SK-N-SH treated with all-trans-retinoic acid at 6 μM for 48 hours (cell line): ENCODE data around the gene RELT.
A peak's percentile ranks its signal among the peaks of the same experiment; 100 is the strongest.

ENCODE experiments used
- ATAC-seq: fragments of 200-7000 bp; cut with Tn5 transposase; 3 replicates; pipeline ENCODE4 v1.9.1; 2020; ENCODE audit warnings: mild to moderate bottlenecking, moderate library complexity
- ARNTL ChIP-seq: fragments of 450-650 bp; formaldehyde crosslinking; IDR thresholded peaks from 2 replicates; pipeline ENCODE4 v1.5.0; 2020; ENCODE audit warnings: low read depth, mild to moderate bottlenecking, moderate library complexity, borderline replicate concordance
- CREB5 ChIP-seq: fragments of 250-450 bp; sonication (Bioruptor Pico); IDR thresholded peaks from 2 replicates; pipeline ENCODE4 v1.5.1; 2020; ENCODE audit warnings: low read depth, mild to moderate bottlenecking, moderate library complexity
- CSDC2 ChIP-seq: fragments of 250-450 bp; sonication (Bioruptor Pico); IDR thresholded peaks from 2 replicates; pipeline ENCODE4 v1.5.0; 2020; ENCODE audit warnings: mild to moderate bottlenecking, moderate library complexity
- CSRNP3 ChIP-seq: fragments of 250-450 bp; sonication (Bioruptor Pico); IDR thresholded peaks from 2 replicates; pipeline ENCODE4 v1.5.1; 2021; ENCODE audit warnings: mild to moderate bottlenecking, moderate library complexity
- ESRRG ChIP-seq: fragments of 250-450 bp; sonication (Bioruptor Pico); IDR thresholded peaks from 2 replicates; pipeline ENCODE4 v1.6.1; 2021; ENCODE audit warnings: mild to moderate bottlenecking
- GLIS3 ChIP-seq: fragments of 250-450 bp; sonication (Bioruptor Pico); IDR thresholded peaks from 2 replicates; pipeline ENCODE4 v1.5.0; 2020; ENCODE audit warnings: mild to moderate bottlenecking, moderate library complexity
- ISL1 ChIP-seq: fragments of 250-450 bp; sonication (Bioruptor Pico); IDR thresholded peaks from 2 replicates; pipeline ENCODE4 v2.1.2; 2022; ENCODE audit warnings: mild to moderate bottlenecking, moderate library complexity
- OSR1 ChIP-seq: fragments of 250-450 bp; sonication (Bioruptor Pico); IDR thresholded peaks from 2 replicates; pipeline ENCODE4 v1.8.0; 2022; ENCODE audit warnings: moderate library complexity, mild to moderate bottlenecking, inconsistent platforms
- PATZ1 ChIP-seq: fragments of 250-450 bp; sonication (Bioruptor Pico); IDR thresholded peaks from 2 replicates; pipeline ENCODE4 v1.8.0; 2020; ENCODE audit warnings: mild to moderate bottlenecking, moderate library complexity, borderline replicate concordance
- POU6F1 ChIP-seq: fragments of 250-450 bp; sonication (Bioruptor Pico); IDR thresholded peaks from 2 replicates; pipeline ENCODE4 v1.8.0; 2021; ENCODE audit warnings: low read depth, mild to moderate bottlenecking, moderate library complexity, borderline replicate concordance
- PPARA ChIP-seq: fragments of 250-450 bp; sonication (Bioruptor Pico); IDR thresholded peaks from 2 replicates; pipeline ENCODE4 v1.5.0; 2020; ENCODE audit warnings: mild to moderate bottlenecking, borderline replicate concordance
- RARB ChIP-seq: fragments of 250-450 bp; sonication (Bioruptor Pico); IDR thresholded peaks from 2 replicates; pipeline ENCODE4 v1.8.0; 2021; ENCODE audit warnings: mild to moderate bottlenecking, moderate library complexity
- SNAI2 ChIP-seq: fragments of 250-450 bp; sonication (Bioruptor Pico); IDR thresholded peaks from 2 replicates; pipeline ENCODE4 v1.5.0; 2020; ENCODE audit warnings: mild to moderate bottlenecking, moderate library complexity
- TCF4 ChIP-seq: fragments of 250-450 bp; sonication (Bioruptor Pico); IDR thresholded peaks from 2 replicates; pipeline ENCODE4 v1.8.0; 2021; ENCODE audit warnings: mild to moderate bottlenecking, moderate library complexity, borderline replicate concordance
- TOX ChIP-seq: fragments of 250-450 bp; sonication (Bioruptor Pico); IDR thresholded peaks from 2 replicates; pipeline ENCODE4 v1.8.0; 2021; ENCODE audit warnings: mild to moderate bottlenecking, moderate library complexity, borderline replicate concordance
- ZC3H10 ChIP-seq: fragments of 250-450 bp; sonication (Bioruptor Pico); IDR thresholded peaks from 2 replicates; pipeline ENCODE4 v1.5.1; 2021; ENCODE audit warnings: mild to moderate bottlenecking, moderate library complexity
- ZFP3 ChIP-seq: fragments of 250-450 bp; sonication (Bioruptor Pico); IDR thresholded peaks from 2 replicates; pipeline ENCODE4 v1.5.0; 2020; ENCODE audit warnings: mild to moderate bottlenecking, moderate library complexity
- ZFP30 ChIP-seq: fragments of 450-650 bp; formaldehyde crosslinking; IDR thresholded peaks from 2 replicates; pipeline ENCODE4 v1.5.0; 2022; ENCODE audit warnings: mild to moderate bottlenecking, moderate library complexity
- ZNF565 ChIP-seq: fragments of 450-650 bp; formaldehyde crosslinking; conservative IDR thresholded peaks from 2 replicates; pipeline ENCODE4 v1.5.0; 2020; ENCODE audit warnings: low read depth, mild to moderate bottlenecking, moderate library complexity
- ZNF70 ChIP-seq: fragments of 450-650 bp; formaldehyde crosslinking; IDR thresholded peaks from 2 replicates; pipeline ENCODE4 v1.5.0; 2020; ENCODE audit warnings: mild to moderate bottlenecking, moderate library complexity

Gene RELT

GRCh38 chr11:73366265-73366610, 10.0 kb upstream of the RELT start:
- no peak for ATAC-seq
- TF ChIP-seq CSDC2 (CRISPR knock-in tag) (no peak), ZFP3 (CRISPR knock-in tag) (no peak), ZFP30 (CRISPR knock-in tag) (no peak), TCF4 (CRISPR knock-in tag) (no peak), PPARA (CRISPR knock-in tag) (no peak), TOX (no peak), OSR1 (no peak)

GRCh38 chr11:73366953-73367352, 9.2 kb upstream of the RELT start:
- no peak for TF ChIP-seq TCF4 (CRISPR knock-in tag)
- TF ChIP-seq ZC3H10 (CRISPR knock-in tag) = no peak
- no peak for TF ChIP-seq CSDC2 (CRISPR knock-in tag)
- no peak for TF ChIP-seq ZNF70 (CRISPR knock-in tag)
- no peak for TF ChIP-seq GLIS3 (CRISPR knock-in tag)
- TF ChIP-seq CSRNP3 (CRISPR knock-in tag) = no peak
- TF ChIP-seq POU6F1 (CRISPR knock-in tag) = no peak
- no peak for TF ChIP-seq PATZ1 (CRISPR knock-in tag)
- TF ChIP-seq CREB5 (CRISPR knock-in tag) = no peak
- TF ChIP-seq ZFP3 (CRISPR knock-in tag) = no peak
- no peak for TF ChIP-seq RARB
- TF ChIP-seq ISL1 (CRISPR knock-in tag) = no peak
- TF ChIP-seq PPARA (CRISPR knock-in tag) = no peak
- TF ChIP-seq TOX = no peak
- no peak for TF ChIP-seq SNAI2 (CRISPR knock-in tag)
- TF ChIP-seq ARNTL = no peak
- TF ChIP-seq ZFP30 (CRISPR knock-in tag) = no peak
- TF ChIP-seq ESRRG (CRISPR knock-in tag) = no peak
- no peak for TF ChIP-seq ZNF565 (CRISPR knock-in tag)
- no peak for ATAC-seq

- TF ChIP-seq PPARA (CRISPR knock-in tag) (no peak), TCF4 (CRISPR knock-in tag) (no peak)
- TF ChIP-seq, all 23 proteins: peak for 0
- no peak for ATAC-seq
Measured at GRCh38 chr11:73367482-73368024, 8.6 kb upstream of the RELT start.

GRCh38 chr11:73372375-73372993, 3.7 kb upstream of the RELT start:
- TF ChIP-seq CSRNP3 (CRISPR knock-in tag) = no peak
- no peak for TF ChIP-seq PATZ1 (CRISPR knock-in tag)
- TF ChIP-seq ZFP30 (CRISPR knock-in tag) = no peak
- TF ChIP-seq OSR1 = no peak
- no peak for TF ChIP-seq ESRRG (CRISPR knock-in tag)
- ATAC-seq = peak; percentile 55
